Effector memory CD8-positive, alpha-beta T cell (primary cell): ENCODE measurements around the gene FAM229A.

Experiments
- ATAC-seq: fragments of 150-1000 bp; cut with Tn5 transposase; replicated peaks from 2 replicates; pipeline ENCODE4 v1.10.0; 2021; ENCODE audit warnings: mild to moderate bottlenecking, moderate library complexity
- DNase-seq, 3 experiments: peaks; one replicate each; pipeline ENCODE4 v3.0.0; 2021
- H3K27ac Mint-ChIP-seq, 2 donors: one replicate each; pipeline ENCODE4 v1.8.0; 2022; ENCODE audit warnings: mild to moderate bottlenecking in 2 of 2, mixed read lengths in 2 of 2, moderate library complexity in 2 of 2
- H3K27me3 Mint-ChIP-seq, 2 donors: one replicate each; pipeline ENCODE4 v1.8.0; 2022; ENCODE audit warnings: mixed read lengths in 2 of 2
- H3K36me3 Mint-ChIP-seq: one replicate; pipeline ENCODE4 v1.8.0; 2022; ENCODE audit warnings: mild to moderate bottlenecking, moderate library complexity, mixed read lengths; ENCODE audit not compliant: insufficient read depth
- H3K4me1 Mint-ChIP-seq, 2 donors: one replicate each; pipeline ENCODE4 v1.8.0; 2022; ENCODE audit warnings: low read depth in 2 of 2, mixed read lengths in 2 of 2
- H3K4me3 Mint-ChIP-seq, 2 donors: one replicate each; pipeline ENCODE4 v1.8.0; 2022; ENCODE audit warnings: mild to moderate bottlenecking in 2 of 2, mixed read lengths in 2 of 2, moderate library complexity in 2 of 2
- H3K9me3 Mint-ChIP-seq, 2 donors: one replicate each; pipeline ENCODE4 v1.8.0; 2022; ENCODE audit warnings: mixed read lengths in 2 of 2

The FAM229A gene

GRCh38 chr1:32336963-32337675 lies 25.2 kb downstream of the FAM229A start:
- Mint-ChIP-seq H3K27me3 (no peaks in the 10 kb centered on the region), H3K9me3 (no peaks in the 10 kb centered on the region), H3K36me3 (peaks cover 25% of the 10 kb centered on the region), H3K4me3 (peak overlapping the region; percentile 70 to 71), H3K4me1 (peaks cover 27 to 37% of the 10 kb centered on the region in 2 donors), H3K27ac (peak overlapping the region in 1 of 2 donors; percentile 41)
- peak; percentile 78 for ATAC-seq
- peak; percentile 56 to 67 (median 64) for DNase-seq

- Mint-ChIP-seq H3K27ac (peak overlapping the region in 1 of 2 donors; percentile 41), H3K4me1 (peaks cover 27 to 37% of the 10 kb centered on the region in 2 donors), H3K36me3 (peaks cover 28% of the 10 kb centered on the region), H3K4me3 (peak overlapping the region; percentile 70 to 71), H3K27me3 (no peaks in the 10 kb centered on the region), H3K9me3 (no peaks in the 10 kb centered on the region)
- DNase-seq: no peak
- ATAC-seq: no peak
Measured at GRCh38 chr1:32336591-32336932, 25.7 kb downstream of the FAM229A start.

GRCh38 chr1:32335790-32336590 lies 26.3 kb downstream of the FAM229A start, which contains the start of gene MARCKSL1:
Gene MARCKSL1 (minus strand): TSS chr1:32336233. CDS start chr1:32336033, 200 bp downstream.
- peak; percentile 80 to 87 (median 81) for DNase-seq
- peaks cover 27 to 37% of the 10 kb centered on the region in 2 donors for H3K4me1 Mint-ChIP-seq
- no peaks in the 10 kb centered on the region for H3K9me3 Mint-ChIP-seq

GRCh38 chr1:32335535-32335789 lies 26.8 kb downstream of the FAM229A start:
- Mint-ChIP-seq H3K4me1 (peaks cover 27 to 37% of the 10 kb centered on the region in 2 donors), H3K27ac (no peak overlapping the region), H3K27me3 (no peaks in the 10 kb centered on the region), H3K4me3 (peak overlapping the region; percentile 79 to 81), H3K36me3 (peaks cover 39% of the 10 kb centered on the region), H3K9me3 (no peaks in the 10 kb centered on the region)
- DNase-seq: no peak
- ATAC-seq: peak; percentile 11

More at GRCh38 chr1:32335790-32336590, 26.3 kb downstream of the FAM229A start, which contains the start of gene MARCKSL1:
- ATAC-seq: peak; percentile 49
- Mint-ChIP-seq H3K27ac (peak within 1 kb of the TSS in 1 of 2 donors; percentile 41), H3K4me3 (peak within 1 kb of the TSS; percentile 79 to 81), H3K36me3 (peaks cover 34% of the 10 kb centered on the region), H3K27me3 (no peaks in the 10 kb centered on the region)

GRCh38 chr1:32334864-32335534 lies 27.3 kb downstream of the FAM229A start:
- peak; percentile 52 to 60 (median 57) for DNase-seq
- Mint-ChIP-seq H3K9me3 (no peaks in the 10 kb centered on the region), H3K36me3 (peaks cover 43% of the 10 kb centered on the region), H3K27ac (peak overlapping the region in 1 of 2 donors; percentile 24), H3K27me3 (no peaks in the 10 kb centered on the region), H3K4me1 (peaks cover 27 to 37% of the 10 kb centered on the region in 2 donors), H3K4me3 (peak overlapping the region; percentile 79 to 81)
- peak; percentile 52 for ATAC-seq

GRCh38 chr1:32334274-32334861 lies 27.9 kb downstream of the FAM229A start:
- no peaks in the 10 kb centered on the region for H3K9me3 Mint-ChIP-seq
- DNase-seq: no peak
- H3K27ac Mint-ChIP-seq: peak overlapping the region; percentile 24 to 85
- peaks cover 47% of the 10 kb centered on the region for H3K36me3 Mint-ChIP-seq
- H3K4me3 Mint-ChIP-seq: peak overlapping the region; percentile 79 to 81
- ATAC-seq: no peak
- no peaks in the 10 kb centered on the region for H3K27me3 Mint-ChIP-seq
- peaks cover 28 to 41% of the 10 kb centered on the region in 2 donors for H3K4me1 Mint-ChIP-seq

GRCh38 chr1:32333251-32333963 lies 28.9 kb downstream of the FAM229A start:
- Mint-ChIP-seq H3K27ac (peak overlapping the region; percentile 14 to 85), H3K4me3 (peak overlapping the region; percentile 55 to 69), H3K9me3 (no peaks in the 10 kb centered on the region), H3K27me3 (no peaks in the 10 kb centered on the region), H3K36me3 (peaks cover 48% of the 10 kb centered on the region), H3K4me1 (peaks cover 26 to 36% of the 10 kb centered on the region in 2 donors)
- DNase-seq (no peak), ATAC-seq (no peak)

- Mint-ChIP-seq H3K4me3 (no peak overlapping the region), H3K36me3 (peaks cover 58% of the 10 kb centered on the region), H3K9me3 (no peaks in the 10 kb centered on the region), H3K27ac (peak overlapping the region; percentile 69 to 85), H3K27me3 (no peaks in the 10 kb centered on the region), H3K4me1 (peaks cover 20 to 28% of the 10 kb centered on the region in 2 donors)
- ATAC-seq: no peak
- DNase-seq: no peak
Measured at GRCh38 chr1:32332290-32333079, 29.8 kb downstream of the FAM229A start.

GRCh38 chr1:32331549-32331948 lies 30.7 kb downstream of the FAM229A start:
- H3K36me3 Mint-ChIP-seq: peaks cover 58% of the 10 kb centered on the region
- no peak for ATAC-seq

GRCh38 chr1:32330558-32331151 lies 31.6 kb downstream of the FAM229A start:
- peaks cover 66% of the 10 kb centered on the region for H3K36me3 Mint-ChIP-seq
- peak overlapping the region in 1 of 2 donors; percentile 45 for H3K27ac Mint-ChIP-seq
- ATAC-seq (no peak), DNase-seq (no peak)
- no peaks in the 10 kb centered on the region for H3K9me3 Mint-ChIP-seq
- H3K27me3 Mint-ChIP-seq: no peaks in the 10 kb centered on the region
- H3K4me3 Mint-ChIP-seq: no peak overlapping the region
- H3K4me1 Mint-ChIP-seq: peaks cover 11 to 20% of the 10 kb centered on the region in 2 donors

More at GRCh38 chr1:32331549-32331948, 30.7 kb downstream of the FAM229A start:
- Mint-ChIP-seq H3K4me3 (no peak overlapping the region), H3K27me3 (no peaks in the 10 kb centered on the region), H3K4me1 (peaks cover 11 to 20% of the 10 kb centered on the region in 2 donors), H3K9me3 (no peaks in the 10 kb centered on the region), H3K27ac (peak overlapping the region in 1 of 2 donors; percentile 13)
- DNase-seq: no peak

- Mint-ChIP-seq H3K4me3 (no peak overlapping the region), H3K4me1 (peaks cover 10 to 21% of the 10 kb centered on the region in 2 donors), H3K27me3 (no peaks in the 10 kb centered on the region), H3K27ac (no peak overlapping the region), H3K9me3 (no peaks in the 10 kb centered on the region), H3K36me3 (peaks cover 69% of the 10 kb centered on the region)
- DNase-seq: no peak
- ATAC-seq: no peak
Measured at GRCh38 chr1:32329931-32330466, 32.3 kb downstream of the FAM229A start.
